ENCODE measurements around the gene C17orf107. TPM values are rescaled to one million over a fixed set of nuclear protein-coding genes. Genes with fewer than 3 reads are reported as not detected.
"Not testable (repeated sequence)": the region's sequence is repeated elsewhere in the genome, so short reads cannot be mapped to it uniquely, and the experiment has no call there.

C17orf107 gene
- total RNA-seq, 2 donors from 2014 or later = 0.67 to 3.4 TPM

- Mint-ChIP-seq H3K27me3 (no peaks in the 10 kb centered on the region), H3K36me3 (ENCODE audit: low read depth) (peaks cover 11% of the 10 kb centered on the region), H3K4me1 (peaks cover 20% of the 10 kb centered on the region), H3K27ac (no peak overlapping the region), H3K4me3 (peak overlapping the region; percentile 93), H3K9me3 (no peaks in the 10 kb centered on the region)
- no peak for ATAC-seq (replicated peaks)
Measured at GRCh38 chr17:4901108-4901647, 1.8 kb downstream of the C17orf107 start.

GRCh38 chr17:4901648-4902344 is 2.5 kb downstream of the C17orf107 start:
- peaks cover 9% of the 10 kb centered on the region for H3K36me3 Mint-ChIP-seq (ENCODE audit: low read depth)
- H3K27ac Mint-ChIP-seq = no peak overlapping the region
- ATAC-seq (replicated peaks) = no peak
- H3K9me3 Mint-ChIP-seq = no peaks in the 10 kb centered on the region
- H3K27me3 Mint-ChIP-seq = no peaks in the 10 kb centered on the region
- peaks cover 20% of the 10 kb centered on the region for H3K4me1 Mint-ChIP-seq
- H3K4me3 Mint-ChIP-seq = peak overlapping the region; percentile 66

GRCh38 chr17:4902540-4902939 is 3.2 kb downstream of the C17orf107 start:
- H3K36me3 Mint-ChIP-seq (ENCODE audit: low read depth) = peaks cover 9% of the 10 kb centered on the region
- peak overlapping the region; percentile 62 for H3K27ac Mint-ChIP-seq
- peaks cover 20% of the 10 kb centered on the region for H3K4me1 Mint-ChIP-seq
- H3K4me3 Mint-ChIP-seq = peak overlapping the region; percentile 66
- H3K27me3 Mint-ChIP-seq = no peaks in the 10 kb centered on the region
- H3K9me3 Mint-ChIP-seq = no peaks in the 10 kb centered on the region
- no peak for ATAC-seq (replicated peaks)

GRCh38 chr17:4903051-4903818 is 3.9 kb downstream of the C17orf107 start, which contains the start of gene CHRNE:
TSS of gene CHRNE (minus strand) at chr17:4903098. CDS start at chr17:4903063, 35 bp downstream.
- peak; percentile 77 for ATAC-seq (replicated peaks)
- H3K9me3 Mint-ChIP-seq = no peaks in the 10 kb centered on the region
- H3K27ac Mint-ChIP-seq = peak within 1 kb of the TSS; percentile 62
- no peaks in the 10 kb centered on the region for H3K27me3 Mint-ChIP-seq
- H3K4me3 Mint-ChIP-seq = peak within 1 kb of the TSS; percentile 66
- H3K36me3 Mint-ChIP-seq (ENCODE audit: low read depth) = peaks cover 9% of the 10 kb centered on the region
- peaks cover 18% of the 10 kb centered on the region for H3K4me1 Mint-ChIP-seq

GRCh38 chr17:4906642-4907041 is 7.3 kb downstream of the C17orf107 start:
- H3K9me3 Mint-ChIP-seq; H3K27ac Mint-ChIP-seq; ATAC-seq (replicated peaks); H3K27me3 Mint-ChIP-seq; H3K36me3 Mint-ChIP-seq (ENCODE audit: low read depth); H3K4me3 Mint-ChIP-seq: not testable (repeated sequence)
- peaks cover 14% of the 10 kb centered on the region for H3K4me1 Mint-ChIP-seq

- H3K4me1 Mint-ChIP-seq = peaks cover 6% of the 10 kb centered on the region
- H3K27me3 Mint-ChIP-seq = no peaks in the 10 kb centered on the region
- no peak for ATAC-seq (replicated peaks)
- H3K4me3 Mint-ChIP-seq = no peak overlapping the region
- H3K9me3 Mint-ChIP-seq = no peaks in the 10 kb centered on the region
- no peak overlapping the region for H3K27ac Mint-ChIP-seq
- no peaks in the 10 kb centered on the region for H3K36me3 Mint-ChIP-seq (ENCODE audit: low read depth)
Measured at GRCh38 chr17:4908301-4908700, 9.0 kb downstream of the C17orf107 start.

- Mint-ChIP-seq H3K4me3 (no peak overlapping the region), H3K27ac (no peak overlapping the region), H3K36me3 (ENCODE audit: low read depth) (no peaks in the 10 kb centered on the region), H3K9me3 (no peaks in the 10 kb centered on the region), H3K4me1 (no peaks in the 10 kb centered on the region), H3K27me3 (no peaks in the 10 kb centered on the region)
- ATAC-seq (replicated peaks) = peak; percentile 98
Measured at GRCh38 chr17:4908711-4909496, 9.6 kb downstream of the C17orf107 start.

GRCh38 chr17:4913994-4914393 is 14.7 kb downstream of the C17orf107 start:
- Mint-ChIP-seq H3K9me3 (no peaks in the 10 kb centered on the region), H3K27me3 (no peaks in the 10 kb centered on the region), H3K4me1 (no peaks in the 10 kb centered on the region), H3K4me3 (no peak overlapping the region), H3K36me3 (ENCODE audit: low read depth) (no peaks in the 10 kb centered on the region), H3K27ac (no peak overlapping the region)
- ATAC-seq (replicated peaks) = no peak

- not testable (repeated sequence) for H3K27ac Mint-ChIP-seq; ATAC-seq (replicated peaks); H3K4me3 Mint-ChIP-seq; H3K27me3 Mint-ChIP-seq; H3K36me3 Mint-ChIP-seq (ENCODE audit: low read depth); H3K4me1 Mint-ChIP-seq; H3K9me3 Mint-ChIP-seq
Measured at GRCh38 chr17:4914551-4914950, 15.2 kb downstream of the C17orf107 start.

GRCh38 chr17:4919511-4920047 is 20.2 kb downstream of the C17orf107 start:
- no peaks in the 10 kb centered on the region for H3K27me3 Mint-ChIP-seq
- H3K9me3 Mint-ChIP-seq = no peaks in the 10 kb centered on the region
- H3K4me3 Mint-ChIP-seq = no peak overlapping the region
- no peaks in the 10 kb centered on the region for H3K36me3 Mint-ChIP-seq (ENCODE audit: low read depth)
- H3K4me1 Mint-ChIP-seq = peaks cover 4% of the 10 kb centered on the region
- no peak for ATAC-seq (replicated peaks)
- no peak overlapping the region for H3K27ac Mint-ChIP-seq

- Mint-ChIP-seq H3K4me3 (no peak overlapping the region), H3K36me3 (ENCODE audit: low read depth) (no peaks in the 10 kb centered on the region), H3K27me3 (no peaks in the 10 kb centered on the region), H3K4me1 (peaks cover 4% of the 10 kb centered on the region), H3K9me3 (no peaks in the 10 kb centered on the region), H3K27ac (no peak overlapping the region)
- ATAC-seq (replicated peaks) = no peak
Measured at GRCh38 chr17:4920351-4921048, 21.2 kb downstream of the C17orf107 start.

- Mint-ChIP-seq H3K4me1 (peaks cover 4% of the 10 kb centered on the region), H3K9me3 (no peaks in the 10 kb centered on the region), H3K27me3 (no peaks in the 10 kb centered on the region), H3K27ac (no peak overlapping the region), H3K4me3 (no peak overlapping the region), H3K36me3 (ENCODE audit: low read depth) (no peaks in the 10 kb centered on the region)
- no peak for ATAC-seq (replicated peaks)
Measured at GRCh38 chr17:4921320-4921719, 22.0 kb downstream of the C17orf107 start.

GRCh38 chr17:4926577-4927335 is 27.4 kb downstream of the C17orf107 start:
- not testable (repeated sequence) for H3K27me3 Mint-ChIP-seq, H3K9me3 Mint-ChIP-seq, H3K27ac Mint-ChIP-seq, H3K4me1 Mint-ChIP-seq
- ATAC-seq (replicated peaks) = peak; percentile 63
- H3K36me3 Mint-ChIP-seq (ENCODE audit: low read depth) = peaks cover 18% of the 10 kb centered on the region
- H3K4me3 Mint-ChIP-seq = peak overlapping the region; percentile 15

Data from activated T-helper 17 cell treated with anti-CD3 and anti-CD28 coated beads, Interleukin-2, amount 50 U/mL, for 72 hours (primary cell).